Activated naive CD8-positive, alpha-beta T cell treated with anti-CD3 and anti-CD28 coated beads for 36 hours (primary cell): Measurements from ENCODE around the gene RBCK1. TPM values are rescaled to one million over a fixed set of nuclear protein-coding genes. Genes with fewer than 3 reads are reported as not detected.
A peak's percentile ranks its signal among the peaks of the same experiment; 100 is the strongest.
"Not testable (repeated sequence)": the region's sequence is repeated elsewhere in the genome, so short reads cannot be mapped to it uniquely, and the experiment has no call there.

Experiments used
- DNase-seq: peaks from one replicate; pipeline ENCODE4 v3.0.0; 2021
- H3K27ac Mint-ChIP-seq: one replicate; pipeline ENCODE4 v1.8.0; 2022; ENCODE audit warnings: mild to moderate bottlenecking, moderate library complexity, mixed read lengths
- H3K27me3 Mint-ChIP-seq: one replicate; pipeline ENCODE4 v1.8.0; 2022; ENCODE audit warnings: mild to moderate bottlenecking, mixed read lengths
- H3K36me3 Mint-ChIP-seq: one replicate; pipeline ENCODE4 v1.8.0; 2021; ENCODE audit warnings: mild to moderate bottlenecking, mixed read lengths
- H3K4me1 Mint-ChIP-seq: one replicate; pipeline ENCODE4 v1.8.0; 2021; ENCODE audit warnings: mixed read lengths
- H3K4me3 Mint-ChIP-seq: one replicate; pipeline ENCODE4 v1.8.0; 2022; ENCODE audit warnings: mild to moderate bottlenecking, moderate library complexity, mixed read lengths
- H3K9me3 Mint-ChIP-seq: one replicate; pipeline ENCODE4 v1.8.0; 2022; ENCODE audit warnings: mixed read lengths
- total RNA-seq, 2 experiments: library from RNA; stranded (reverse); gene quantifications; one replicate each; pipeline ENCODE4 v1.2.3, GENCODE V29; 2021

Gene RBCK1
- total RNA-seq, 2 experiments from 2014 or later: 113 to 115 TPM

DNA sequence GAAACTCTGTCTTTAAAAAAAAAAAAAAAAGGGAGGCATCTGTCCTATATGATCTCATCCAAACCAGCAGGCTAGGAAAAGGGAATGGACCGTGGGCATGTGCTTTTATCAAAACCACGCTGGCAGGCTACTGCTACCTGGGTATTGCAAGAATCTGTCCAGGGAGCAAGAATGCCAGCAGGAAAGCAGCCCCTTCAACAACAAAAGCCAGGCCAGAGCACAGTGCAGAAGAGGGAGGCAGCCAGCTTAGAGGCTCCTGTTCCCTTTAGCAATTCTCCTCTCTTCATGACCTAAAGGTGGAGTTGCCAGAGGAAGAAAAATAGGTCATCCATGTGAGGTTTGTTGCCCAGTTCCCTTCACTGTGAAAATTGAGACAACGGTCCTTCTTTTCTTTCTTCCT is 36.0 kb downstream of the RBCK1 start:
- H3K27ac Mint-ChIP-seq: no peak overlapping the region
- no peaks in the 10 kb centered on the region for H3K9me3 Mint-ChIP-seq
- H3K4me3 Mint-ChIP-seq: no peak overlapping the region
- peaks cover 50% of the 10 kb centered on the region for H3K36me3 Mint-ChIP-seq
- peaks cover 19% of the 10 kb centered on the region for H3K4me1 Mint-ChIP-seq
- DNase-seq: no peak
- no peaks in the 10 kb centered on the region for H3K27me3 Mint-ChIP-seq

DNA sequence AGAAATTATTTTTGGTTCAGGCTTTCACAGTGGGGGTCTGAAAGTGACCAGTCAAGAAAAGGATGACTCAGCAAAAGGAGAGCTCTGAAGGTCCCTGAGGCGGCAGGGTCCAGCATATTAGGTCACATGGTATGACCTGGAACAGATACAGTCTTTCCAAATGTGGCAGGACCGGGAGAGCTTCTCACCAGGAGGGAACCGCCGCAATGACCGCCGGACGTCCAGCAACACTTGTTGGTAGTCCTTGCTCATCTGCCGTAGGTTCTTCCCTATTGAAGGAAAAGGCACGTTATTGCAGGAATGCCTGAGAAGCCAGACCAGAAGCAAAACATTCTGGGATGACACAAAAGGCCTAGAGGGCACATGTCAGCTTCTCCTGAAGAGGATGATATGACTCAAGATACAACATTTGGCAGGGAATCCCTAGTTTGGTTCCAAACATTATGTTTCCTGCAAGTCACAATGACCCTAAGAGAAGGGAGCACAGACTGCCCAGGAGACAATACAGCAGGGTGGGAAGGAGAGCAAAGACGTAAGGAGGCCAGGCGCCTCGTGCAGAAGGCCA is 36.8 kb downstream of the RBCK1 start:
- Mint-ChIP-seq H3K27ac (no peak overlapping the region), H3K4me1 (peaks cover 13% of the 10 kb centered on the region), H3K9me3 (no peaks in the 10 kb centered on the region), H3K4me3 (no peak overlapping the region), H3K27me3 (no peaks in the 10 kb centered on the region), H3K36me3 (peaks cover 42% of the 10 kb centered on the region)
- DNase-seq: no peak

DNA sequence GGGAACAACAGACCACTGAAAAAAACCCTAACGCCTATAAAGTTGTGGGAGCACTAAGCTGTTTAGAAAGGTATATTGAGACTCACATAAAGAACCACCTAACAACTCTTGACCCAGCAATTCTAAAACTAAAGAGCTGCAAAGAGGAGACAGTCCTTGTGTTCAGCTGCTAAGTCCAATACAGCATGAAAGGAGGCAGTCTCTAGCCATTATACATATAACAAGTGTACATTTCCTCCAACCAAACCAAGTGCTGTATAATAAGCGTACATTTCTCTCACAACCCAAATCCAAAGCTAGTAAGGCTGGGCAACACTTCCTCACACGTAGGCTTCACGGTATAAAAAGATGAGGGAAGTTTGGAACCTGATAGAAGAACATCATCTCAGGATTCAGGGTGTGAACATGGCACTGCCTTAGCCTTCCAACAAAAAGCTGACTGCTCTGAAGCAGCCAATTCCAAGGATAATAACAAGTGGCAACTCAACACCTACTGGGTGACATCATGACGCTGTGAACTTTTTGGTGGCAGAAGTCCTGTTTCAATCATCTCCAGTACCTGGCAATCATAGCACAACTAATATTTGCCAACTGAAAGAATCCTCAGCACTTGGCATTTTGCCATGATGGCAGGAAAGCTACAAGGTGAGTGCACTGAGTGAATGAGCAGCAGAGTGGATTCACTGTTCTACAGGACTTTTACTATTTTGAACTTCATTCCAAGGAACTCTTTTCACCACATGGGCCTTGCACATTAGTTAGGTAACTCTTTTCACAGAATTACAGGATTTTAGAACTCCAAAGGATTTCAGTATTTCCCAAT is 37.6 kb downstream of the RBCK1 start:
- H3K36me3 Mint-ChIP-seq: peaks cover 37% of the 10 kb centered on the region
- peaks cover 7% of the 10 kb centered on the region for H3K4me1 Mint-ChIP-seq
- no peak for DNase-seq
- H3K9me3 Mint-ChIP-seq: no peaks in the 10 kb centered on the region
- no peak overlapping the region for H3K27ac Mint-ChIP-seq
- H3K27me3 Mint-ChIP-seq: no peaks in the 10 kb centered on the region
- H3K4me3 Mint-ChIP-seq: no peak overlapping the region

DNA sequence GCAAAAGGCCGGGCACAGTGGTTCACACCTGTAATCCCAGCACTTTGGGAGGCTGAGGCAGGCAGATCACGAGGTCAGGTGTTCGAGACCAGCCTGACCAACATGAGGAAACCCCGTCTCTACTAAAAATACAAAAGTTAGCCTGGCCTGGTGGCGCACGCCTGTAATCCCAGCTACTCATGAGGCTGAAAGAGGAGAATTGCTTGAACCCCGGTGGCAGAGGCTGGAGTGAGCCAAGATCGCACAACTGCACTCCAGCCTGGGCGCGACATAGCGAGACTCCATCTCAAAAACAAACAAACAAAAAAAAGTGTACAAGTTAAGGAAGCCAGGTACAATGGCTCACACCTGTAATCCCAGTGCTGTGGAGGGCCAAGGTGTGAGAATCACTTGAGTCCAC is 43.9 kb downstream of the RBCK1 start:
- DNase-seq, H3K4me3 Mint-ChIP-seq, H3K27ac Mint-ChIP-seq, H3K9me3 Mint-ChIP-seq, H3K27me3 Mint-ChIP-seq: not testable (repeated sequence)
- peaks cover 12% of the 10 kb centered on the region for H3K36me3 Mint-ChIP-seq
- peaks cover 14% of the 10 kb centered on the region for H3K4me1 Mint-ChIP-seq

DNA sequence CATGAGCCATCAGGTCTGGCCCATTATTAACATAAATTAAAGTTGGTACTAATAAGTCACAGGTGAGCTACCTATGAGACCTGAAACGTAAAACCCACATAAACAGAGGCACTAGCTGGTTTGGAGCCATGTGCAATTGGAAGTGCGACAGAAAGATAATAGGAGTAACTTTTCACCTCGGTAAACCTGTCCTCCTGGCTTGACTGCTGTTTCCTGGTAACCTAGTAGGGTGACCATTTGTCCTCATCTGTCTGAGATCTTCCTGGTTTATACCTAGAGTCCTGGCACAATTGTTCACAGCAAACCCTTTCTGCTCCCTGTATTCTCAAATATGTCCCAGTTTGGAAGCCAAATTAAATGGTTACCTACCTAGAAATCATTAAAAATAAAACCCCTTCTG is 46.9 kb downstream of the RBCK1 start:
- no peaks in the 10 kb centered on the region for H3K9me3 Mint-ChIP-seq
- no peak overlapping the region for H3K27ac Mint-ChIP-seq
- no peak for DNase-seq
- peaks cover 32% of the 10 kb centered on the region for H3K4me1 Mint-ChIP-seq
- no peaks in the 10 kb centered on the region for H3K27me3 Mint-ChIP-seq
- peaks cover 15% of the 10 kb centered on the region for H3K36me3 Mint-ChIP-seq
- no peak overlapping the region for H3K4me3 Mint-ChIP-seq

DNA sequence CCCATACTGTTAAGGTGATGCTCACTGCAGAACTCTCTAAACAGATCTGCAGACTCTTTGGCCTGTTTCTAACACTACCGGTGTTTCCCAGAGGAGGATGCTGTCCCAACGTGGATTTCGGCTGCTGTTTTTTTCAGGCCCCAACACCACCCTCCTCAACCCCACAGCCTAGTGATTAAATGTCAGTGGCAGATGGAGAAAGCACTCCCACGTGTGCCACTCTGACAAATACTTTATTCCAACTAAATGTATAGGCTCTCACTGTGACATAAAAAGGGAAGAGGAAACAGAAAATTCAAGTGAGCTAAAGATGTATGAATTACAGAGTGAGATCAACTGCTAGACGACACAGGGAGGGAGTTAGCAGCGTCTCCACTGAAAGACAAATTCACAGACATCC is 50.7 kb downstream of the RBCK1 start:
- H3K27ac Mint-ChIP-seq: no peak overlapping the region
- DNase-seq: no peak
- peaks cover 12% of the 10 kb centered on the region for H3K36me3 Mint-ChIP-seq
- H3K27me3 Mint-ChIP-seq: no peaks in the 10 kb centered on the region
- no peaks in the 10 kb centered on the region for H3K9me3 Mint-ChIP-seq
- peaks cover 45% of the 10 kb centered on the region for H3K4me1 Mint-ChIP-seq
- H3K4me3 Mint-ChIP-seq: no peak overlapping the region

DNA sequence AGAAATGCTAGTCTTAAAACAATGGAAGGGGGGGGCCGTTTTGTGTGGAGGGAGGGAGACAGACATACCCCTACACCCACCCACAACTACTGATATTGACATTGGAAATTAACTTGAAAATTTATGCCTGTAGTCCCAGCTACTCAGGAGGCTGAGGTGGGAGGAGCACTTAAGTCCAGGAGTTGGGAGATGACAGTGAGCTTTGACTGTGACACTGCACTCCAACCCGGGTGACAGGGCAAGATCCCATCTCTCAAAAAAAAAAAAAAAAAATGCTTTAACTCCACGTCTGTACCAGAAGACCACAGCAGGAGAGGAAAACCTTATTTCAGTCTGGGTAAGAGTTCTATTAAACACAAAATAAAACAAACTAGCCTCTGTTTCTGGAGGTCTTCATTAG is 52.1 kb downstream of the RBCK1 start:
- no peak for DNase-seq
- H3K4me3 Mint-ChIP-seq: peak overlapping the region; percentile 94
- H3K36me3 Mint-ChIP-seq: peaks cover 12% of the 10 kb centered on the region
- H3K9me3 Mint-ChIP-seq: no peaks in the 10 kb centered on the region
- no peaks in the 10 kb centered on the region for H3K27me3 Mint-ChIP-seq
- H3K27ac Mint-ChIP-seq: peak overlapping the region; percentile 63
- peaks cover 43% of the 10 kb centered on the region for H3K4me1 Mint-ChIP-seq

DNA sequence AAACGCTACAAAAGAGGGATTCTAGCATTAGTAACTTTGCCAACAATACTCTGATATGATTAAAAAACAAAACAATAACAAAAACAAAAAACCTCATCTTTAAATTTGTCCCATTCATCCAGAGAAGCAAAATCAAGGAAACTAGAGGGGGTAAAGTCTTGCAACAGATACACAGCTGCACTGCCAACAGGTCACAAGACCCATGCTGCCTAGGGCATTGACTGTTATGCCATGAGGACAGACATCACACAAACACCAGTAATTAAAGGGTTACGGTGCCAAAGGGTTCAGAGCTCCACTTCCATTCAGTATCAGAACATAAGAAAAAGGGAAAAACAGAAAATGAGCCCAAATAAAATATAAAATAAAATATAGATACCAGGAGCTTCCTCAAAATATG is 52.6 kb downstream of the RBCK1 start:
- Mint-ChIP-seq H3K4me1 (peaks cover 42% of the 10 kb centered on the region), H3K9me3 (no peaks in the 10 kb centered on the region), H3K4me3 (peak overlapping the region; percentile 94), H3K36me3 (peaks cover 12% of the 10 kb centered on the region), H3K27me3 (no peaks in the 10 kb centered on the region), H3K27ac (no peak overlapping the region)
- DNase-seq: no peak

DNA sequence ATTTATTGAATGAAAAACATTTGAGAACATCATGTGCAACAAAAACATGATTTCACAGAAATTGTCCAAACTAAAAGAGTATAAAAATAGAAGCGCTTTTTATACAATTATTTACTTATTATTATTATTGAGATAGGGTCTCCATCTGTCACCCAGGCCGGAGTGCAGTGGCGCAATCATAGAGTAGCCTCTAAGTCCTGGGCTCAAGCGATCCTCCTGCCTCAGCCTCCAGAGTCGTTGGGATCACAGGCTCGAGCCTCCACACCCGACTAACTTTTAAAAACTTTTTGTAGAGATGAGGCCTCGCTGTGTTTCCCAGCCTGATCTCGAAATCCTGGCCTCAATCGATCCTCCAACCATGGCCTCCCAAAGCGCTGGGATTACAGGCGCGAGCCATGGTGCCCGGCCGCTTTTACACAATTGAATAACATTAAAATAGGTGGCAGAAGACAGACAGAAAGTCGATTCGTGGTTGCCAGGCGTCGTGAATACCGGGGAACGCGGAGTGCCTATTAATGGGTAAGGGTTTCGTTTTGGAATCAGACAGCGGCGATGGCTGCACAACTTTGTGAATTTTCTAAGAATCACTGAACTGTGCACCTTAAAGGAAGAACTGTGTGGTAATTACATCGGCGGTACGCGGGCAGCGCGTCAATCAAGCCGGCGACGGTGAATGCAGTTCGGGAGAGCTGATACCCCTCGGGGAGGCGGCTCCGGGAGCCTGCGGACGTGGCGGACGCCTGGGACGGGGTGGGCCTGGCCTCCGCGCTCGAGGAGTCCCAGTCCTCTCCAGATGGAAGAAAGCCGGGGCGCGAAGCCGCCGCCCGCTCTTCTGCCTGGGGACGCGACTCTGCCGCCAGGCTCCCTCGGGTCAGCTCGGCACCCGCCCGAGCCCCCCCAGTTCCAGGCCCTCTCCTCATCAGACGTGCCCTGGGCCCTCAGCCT is 53.4 kb downstream of the RBCK1 start:
- DNase-seq: peak; percentile 66
- peak overlapping the region; percentile 87 for H3K27ac Mint-ChIP-seq
- H3K4me3 Mint-ChIP-seq: peak overlapping the region; percentile 94
- H3K36me3 Mint-ChIP-seq: peaks cover 9% of the 10 kb centered on the region
- H3K9me3 Mint-ChIP-seq: no peaks in the 10 kb centered on the region
- peaks cover 41% of the 10 kb centered on the region for H3K4me1 Mint-ChIP-seq
- no peaks in the 10 kb centered on the region for H3K27me3 Mint-ChIP-seq

DNA sequence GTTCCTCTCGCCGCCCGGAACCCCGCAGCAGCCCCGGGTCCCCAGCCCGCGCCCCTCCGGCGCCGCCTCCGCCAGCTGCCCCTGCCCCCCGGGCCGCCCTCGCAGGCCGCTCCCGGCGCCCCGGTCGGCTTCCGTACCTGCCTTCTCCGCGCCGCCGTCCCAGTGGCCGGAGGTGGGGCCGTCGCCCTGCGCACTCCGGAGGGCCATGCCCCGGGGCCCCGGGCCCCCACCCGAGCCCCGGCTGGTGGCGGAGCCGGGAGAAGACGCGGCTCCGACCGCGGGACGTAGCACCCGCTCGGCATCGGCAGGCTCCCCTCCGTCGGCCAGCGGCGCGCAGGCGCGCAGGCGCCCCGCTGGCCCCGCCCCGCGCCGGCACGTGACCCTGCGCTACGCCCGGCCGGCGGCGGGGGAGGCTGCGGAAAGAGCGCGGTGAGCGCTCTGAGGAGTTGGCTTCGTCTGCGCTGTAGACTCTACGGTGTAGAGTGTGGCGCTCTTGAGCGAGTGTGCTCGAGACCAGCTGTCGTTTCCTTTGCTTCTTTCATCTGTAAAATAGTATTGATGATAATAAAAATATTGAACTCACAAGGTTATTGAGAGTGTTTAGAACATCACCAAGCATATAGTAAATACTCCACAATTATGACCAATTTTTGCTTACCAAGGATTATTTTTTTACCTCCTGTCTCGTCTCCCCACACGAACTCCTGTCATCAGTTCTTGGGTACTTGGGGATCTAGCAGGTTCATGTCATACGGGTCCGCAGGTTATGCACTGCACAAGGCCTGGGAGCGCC is 54.3 kb downstream of the RBCK1 start, which contains the start of gene TBC1D20:
Gene TBC1D20, minus strand, starts transcription at position 335 of the 793 bp plus-strand sequence. Its CDS starts 128 bp downstream, at position 207.
- Mint-ChIP-seq H3K4me3 (peak within 1 kb of the TSS; percentile 94), H3K27ac (peak within 1 kb of the TSS; percentile 87), H3K4me1 (peaks cover 39% of the 10 kb centered on the region), H3K27me3 (no peaks in the 10 kb centered on the region), H3K36me3 (peaks cover 9% of the 10 kb centered on the region), H3K9me3 (peaks cover 2% of the 10 kb centered on the region)
- peak; percentile 91 for DNase-seq

DNA sequence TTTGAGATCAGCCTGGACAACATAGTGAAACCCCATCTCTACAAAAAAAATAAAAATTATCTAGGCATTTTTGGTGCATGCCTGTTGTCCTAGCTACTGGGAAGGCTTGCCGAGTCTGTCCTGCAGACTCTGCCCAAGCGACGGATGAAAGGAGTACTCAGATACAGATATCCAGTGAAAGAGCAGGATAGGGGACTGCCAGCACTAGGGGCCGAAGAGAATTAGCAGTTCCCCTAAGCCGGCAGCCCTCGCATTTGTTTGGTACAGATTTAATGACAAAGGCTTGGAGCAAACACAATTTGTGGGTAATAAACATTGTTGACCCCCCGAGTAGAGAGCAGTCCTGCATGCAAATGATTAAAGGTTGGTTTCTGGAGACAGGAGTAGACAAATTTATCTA is 59.7 kb downstream of the RBCK1 start:
- no peaks in the 10 kb centered on the region for H3K27me3 Mint-ChIP-seq
- DNase-seq: no peak
- H3K4me3 Mint-ChIP-seq: no peak overlapping the region
- H3K36me3 Mint-ChIP-seq: peaks cover 2% of the 10 kb centered on the region
- peaks cover 7% of the 10 kb centered on the region for H3K9me3 Mint-ChIP-seq
- peaks cover 6% of the 10 kb centered on the region for H3K4me1 Mint-ChIP-seq
- no peak overlapping the region for H3K27ac Mint-ChIP-seq

DNA sequence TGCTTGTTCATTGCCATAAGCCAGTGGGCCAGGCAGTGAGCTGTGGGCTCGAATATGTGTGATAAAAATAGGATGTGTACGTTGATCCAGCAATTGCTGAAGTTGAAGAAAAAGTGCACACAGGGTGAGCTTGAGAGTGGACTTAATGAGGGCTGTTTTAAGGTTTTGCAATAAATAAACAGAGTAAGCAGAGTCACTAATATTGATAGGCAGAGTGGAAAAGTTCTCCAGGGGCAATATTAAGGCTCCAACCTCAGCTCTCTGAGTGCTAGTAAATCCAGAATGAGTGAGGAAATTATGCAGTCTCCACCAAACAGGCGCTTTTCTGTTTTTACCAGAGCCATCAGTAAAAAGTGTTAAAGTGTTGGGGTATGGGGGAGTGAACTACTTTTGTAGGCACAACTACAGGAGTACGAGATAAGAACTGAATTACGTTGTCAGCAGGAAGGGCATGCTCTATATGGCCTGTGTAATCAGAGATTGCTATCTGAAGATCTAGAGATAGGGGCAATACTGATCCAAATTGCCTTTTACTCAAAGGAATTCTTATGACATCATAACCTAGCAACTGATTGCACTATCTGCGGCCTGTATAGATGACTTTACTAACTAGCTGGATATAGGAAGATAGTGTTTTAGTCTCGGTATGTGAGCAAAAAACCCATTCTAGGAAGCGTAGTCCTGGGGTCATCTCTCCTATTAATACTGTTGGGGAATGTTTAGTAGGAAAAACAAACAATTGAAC is 61.8 kb downstream of the RBCK1 start:
- H3K4me3 Mint-ChIP-seq: no peak overlapping the region
- no peak for DNase-seq
- H3K4me1 Mint-ChIP-seq: no peaks in the 10 kb centered on the region
- H3K27me3 Mint-ChIP-seq: no peaks in the 10 kb centered on the region
- peaks cover 7% of the 10 kb centered on the region for H3K9me3 Mint-ChIP-seq
- peaks cover 6% of the 10 kb centered on the region for H3K36me3 Mint-ChIP-seq
- no peak overlapping the region for H3K27ac Mint-ChIP-seq

DNA sequence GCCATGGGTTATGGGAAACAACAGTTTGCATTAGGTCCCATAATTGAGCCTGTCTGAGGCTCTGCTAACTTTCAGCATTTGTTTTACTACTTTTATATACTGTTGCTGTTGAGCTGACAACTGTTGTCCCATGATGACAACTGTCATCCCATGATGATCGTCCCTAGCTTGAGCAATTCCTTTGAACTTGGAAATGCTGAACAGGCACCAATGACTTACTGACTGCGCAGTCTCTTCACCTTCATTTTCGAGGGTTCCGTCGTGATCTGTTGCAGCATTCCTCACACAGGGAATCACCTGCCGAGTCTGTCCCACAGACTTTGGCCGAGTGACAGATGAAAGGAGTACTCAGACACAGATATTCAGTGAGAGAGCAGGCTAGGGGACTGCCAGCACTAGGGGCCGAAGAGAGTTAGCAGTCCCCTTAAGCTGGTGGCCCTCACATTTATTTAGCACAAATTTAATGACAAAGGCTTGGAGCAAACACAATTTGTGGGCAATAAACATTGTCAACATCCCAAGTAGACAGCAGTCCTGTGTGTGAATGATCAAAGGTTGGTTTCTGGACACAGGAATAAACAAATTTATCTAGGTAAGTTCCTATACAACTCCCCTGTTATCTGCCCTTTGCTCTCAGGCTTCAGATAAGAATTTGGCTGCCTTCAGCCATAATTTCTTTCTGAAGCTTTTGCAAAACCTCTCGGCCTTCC is 64.2 kb downstream of the RBCK1 start:
- Mint-ChIP-seq H3K27ac (no peak overlapping the region), H3K9me3 (peaks cover 6% of the 10 kb centered on the region), H3K36me3 (peaks cover 9% of the 10 kb centered on the region)

More for the DNA sequence above, 64.2 kb downstream of the RBCK1 start:
- H3K27me3 Mint-ChIP-seq: no peaks in the 10 kb centered on the region
- no peak overlapping the region for H3K4me3 Mint-ChIP-seq
- H3K4me1 Mint-ChIP-seq: no peaks in the 10 kb centered on the region
- no peak for DNase-seq
